OCI-LY7 (cell line): Measurements from ENCODE around the gene RAD51D. TPM values are rescaled to one million over a fixed set of nuclear protein-coding genes. Genes with fewer than 3 reads are reported as not detected.

ENCODE experiments used
- BruUV-seq: library from RNA; stranded (reverse); fragments of 400-500 nt; replicated peaks from 2 replicates; lab custom pipeline; 2021; lab: Mats Ljungman, UMichigan
- CTCF ChIA-PET: fragments of 300-600 bp; sonication (Branson Sonifier 250); formaldehyde crosslinking; loops from one replicate; lab custom pipeline; 2022; ENCODE audit warnings: antibody characterized with exemption; ENCODE audit not compliant: unreplicated experiment; lab: Charles Lee
- POLR2A ChIA-PET: fragments of 300-600 bp; sonication (Branson Sonifier 250); formaldehyde crosslinking; loops from one replicate; lab custom pipeline; 2022; ENCODE audit warnings: antibody characterized with exemption; lab: Charles Lee
- DNase-seq: peaks from one replicate; pipeline ENCODE4 v3.0.0-alpha.2; 2015; ENCODE audit warnings: low spot score
- H2AFZ ChIP-seq: fragments of 200-600 bp; sonication (generic), shearing (Covaris generic); 2 replicates; pipeline ENCODE4 v1.6.1; 2014; ENCODE audit warnings: mild to moderate bottlenecking, antibody characterized with exemption, low read length, moderate library complexity
- H3K27ac ChIP-seq: fragments of 200-600 bp; sonication (generic); 2 replicates; pipeline ENCODE4 v1.5.1; 2014; ENCODE audit warnings: mixed run types, low read depth, mild to moderate bottlenecking, moderate library complexity, low read length, inconsistent platforms; ENCODE audit not compliant: poor library complexity, severe bottlenecking
- H3K36me3 ChIP-seq: fragments of 200-600 bp; sonication (generic); 2 replicates; pipeline ENCODE4 v1.6.1; 2014; ENCODE audit warnings: mild to moderate bottlenecking, antibody characterized with exemption, low read length, moderate library complexity, mixed read lengths; ENCODE audit not compliant: insufficient read depth
- H3K4me1 ChIP-seq: fragments of 200-600 bp; sonication (generic); 2 replicates; pipeline ENCODE4 v1.5.1; 2014; ENCODE audit warnings: mild to moderate bottlenecking, low read length; ENCODE audit not compliant: insufficient read depth, poor library complexity, severe bottlenecking
- H3K4me2 ChIP-seq: fragments of 200-600 bp; sonication (generic); 2 replicates; pipeline ENCODE4 v1.6.1; 2014; ENCODE audit warnings: mild to moderate bottlenecking, low read length
- H3K4me3 ChIP-seq: fragments of 200-600 bp; sonication (generic); 2 replicates; pipeline ENCODE4 v1.5.1; 2014; ENCODE audit warnings: mild to moderate bottlenecking, low read depth, low read length; ENCODE audit not compliant: poor library complexity, severe bottlenecking
- H3K79me2 ChIP-seq: fragments of 200-600 bp; sonication (generic); 2 replicates; pipeline ENCODE4 v1.6.1; 2016; ENCODE audit warnings: low read depth, mild to moderate bottlenecking, low read length, moderate library complexity, mixed read lengths; ENCODE audit not compliant: insufficient read depth
- H3K9me2 ChIP-seq: fragments of 200-600 bp; sonication (generic); 2 replicates; pipeline ENCODE4 v1.6.1; 2016; ENCODE audit warnings: mild to moderate bottlenecking, low read length, mixed read lengths; ENCODE audit not compliant: insufficient read depth
- H3K9me3 ChIP-seq: fragments of 200-600 bp; sonication (generic); 2 replicates; pipeline ENCODE4 v1.6.1; 2014; ENCODE audit warnings: mild to moderate bottlenecking, mixed run types, low read length, mixed read lengths
- H4K20me1 ChIP-seq: fragments of 200-600 bp; sonication (generic); 2 replicates; pipeline ENCODE4 v1.6.1; 2014; ENCODE audit warnings: mild to moderate bottlenecking, antibody characterized with exemption, low read length, moderate library complexity, mixed read lengths; ENCODE audit not compliant: insufficient read depth
- EZH2phosphoT487 ChIP-seq: fragments of 200-600 bp; sonication (generic); IDR thresholded peaks from 2 replicates; pipeline ENCODE4 v1.6.1; 2018; ENCODE audit warnings: low read depth, borderline replicate concordance, mild to moderate bottlenecking, mixed run types, antibody characterized with exemption, low read length, moderate library complexity, mixed read lengths
- intact Hi-C: fragments of 100-400 bp; cut with micrococcal nuclease; formaldehyde crosslinking; loops from one replicate; pipeline ENCODE4 v1.10.0; 2022; ENCODE audit not compliant: unreplicated experiment
- total RNA-seq, 2 experiments: library from RNA; depleted of rRNA in 1 of 2; stranded (reverse); fragments of >200 nt in 1 of 2; shearing (Covaris generic) in 1 of 2; gene quantifications; 2 replicates each; pipeline ENCODE4 v1.2.3, GENCODE V29; 2014 to 2022
- TF ChIP-seq, protein P1 (sequence below): fragments of 200-600 bp; sonication (generic); conservative IDR thresholded peaks from 2 replicates; pipeline ENCODE4 v1.5.1; 2014; ENCODE audit warnings: mild to moderate bottlenecking, antibody characterized with exemption, low read length, moderate library complexity, mixed read lengths

RAD51D gene
- total RNA-seq, 2 experiments from 2014 or later, result 22.4 to 40.6 TPM

DNA sequence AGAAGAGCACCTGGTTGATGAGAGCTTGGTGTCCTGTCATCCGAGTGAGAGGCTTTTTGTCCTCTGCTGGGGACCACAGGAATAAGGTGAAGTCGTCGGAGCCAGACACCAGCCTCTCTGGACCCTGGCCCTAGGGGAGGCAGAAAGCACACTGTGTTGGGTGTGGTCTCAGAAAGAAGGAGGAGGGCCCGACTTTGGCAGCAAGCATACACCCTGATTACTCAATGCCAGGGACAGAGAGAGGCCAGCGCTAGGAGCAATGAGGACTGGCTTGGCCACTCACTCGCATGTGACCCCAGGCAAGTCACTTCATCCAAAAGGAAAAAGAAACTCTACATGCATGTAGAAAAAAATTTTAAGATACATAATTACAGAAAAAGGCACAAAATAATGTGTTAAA is 15.7 kb upstream of the RAD51D start:
- intact Hi-C loops, result no loop called here
- no TSS peak for BruUV-seq
- CTCF ChIA-PET, result no interaction called here

DNA sequence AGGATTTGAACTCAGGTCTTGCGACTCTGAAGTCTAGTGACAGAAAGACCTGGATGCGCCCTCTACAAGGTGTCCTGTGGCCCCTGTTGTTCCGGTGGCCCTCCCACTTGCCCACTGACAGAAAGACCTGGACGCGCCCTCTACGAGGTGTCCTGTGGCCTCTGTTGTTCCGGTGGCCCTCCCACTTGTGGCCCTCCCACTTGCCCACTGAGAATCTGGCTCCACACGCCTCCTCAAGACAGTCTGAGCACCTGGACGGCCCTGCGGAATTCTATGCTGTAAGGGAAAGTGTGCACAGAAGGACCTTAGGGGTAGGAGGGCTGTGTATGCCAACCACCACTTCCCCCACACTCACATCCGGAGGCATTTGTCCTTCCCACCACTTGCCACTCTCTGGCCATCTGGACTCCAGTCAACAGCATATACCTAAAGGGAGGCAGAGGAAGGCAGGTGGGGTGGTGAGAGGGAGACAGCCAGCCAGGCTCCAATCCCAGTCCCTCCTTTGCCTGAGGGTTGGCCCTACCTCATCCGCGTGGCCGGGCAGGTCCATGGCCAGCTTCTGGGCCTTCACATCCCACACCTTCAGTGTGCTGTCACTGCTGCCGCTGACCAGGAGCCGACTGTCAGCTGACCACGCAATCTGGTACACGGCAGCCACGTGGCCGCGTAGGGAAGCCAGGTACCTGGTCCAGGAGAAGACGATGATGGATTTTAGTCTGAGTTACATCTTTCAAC is 13.3 kb upstream of the RAD51D start:
- intact Hi-C loops, result no loop called here
- DNase-seq, result no peak
- no TSS peak for BruUV-seq
- Histone ChIP-seq H3K27ac (no peak overlapping the region), H3K9me3 (no peaks in the 10 kb centered on the region), H3K4me3 (no peak overlapping the region), H2AFZ (no peak overlapping the region), H3K79me2 (no peaks in the 10 kb centered on the region), H4K20me1 (no peaks in the 10 kb centered on the region), H3K36me3 (peaks cover 89% of the 10 kb centered on the region), H3K9me2 (no peaks in the 10 kb centered on the region), H3K4me1 (no peaks in the 10 kb centered on the region), H3K4me2 (no peak overlapping the region)
- no peak for TF ChIP-seq EZH2phosphoT487
- TF ChIP-seq, protein P1, sequence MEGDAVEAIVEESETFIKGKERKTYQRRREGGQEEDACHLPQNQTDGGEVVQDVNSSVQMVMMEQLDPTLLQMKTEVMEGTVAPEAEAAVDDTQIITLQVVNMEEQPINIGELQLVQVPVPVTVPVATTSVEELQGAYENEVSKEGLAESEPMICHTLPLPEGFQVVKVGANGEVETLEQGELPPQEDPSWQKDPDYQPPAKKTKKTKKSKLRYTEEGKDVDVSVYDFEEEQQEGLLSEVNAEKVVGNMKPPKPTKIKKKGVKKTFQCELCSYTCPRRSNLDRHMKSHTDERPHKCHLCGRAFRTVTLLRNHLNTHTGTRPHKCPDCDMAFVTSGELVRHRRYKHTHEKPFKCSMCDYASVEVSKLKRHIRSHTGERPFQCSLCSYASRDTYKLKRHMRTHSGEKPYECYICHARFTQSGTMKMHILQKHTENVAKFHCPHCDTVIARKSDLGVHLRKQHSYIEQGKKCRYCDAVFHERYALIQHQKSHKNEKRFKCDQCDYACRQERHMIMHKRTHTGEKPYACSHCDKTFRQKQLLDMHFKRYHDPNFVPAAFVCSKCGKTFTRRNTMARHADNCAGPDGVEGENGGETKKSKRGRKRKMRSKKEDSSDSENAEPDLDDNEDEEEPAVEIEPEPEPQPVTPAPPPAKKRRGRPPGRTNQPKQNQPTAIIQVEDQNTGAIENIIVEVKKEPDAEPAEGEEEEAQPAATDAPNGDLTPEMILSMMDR, result no peak
- ChIA-PET POLR2A (no interaction called here), CTCF (no interaction called here)

More for the DNA sequence above, 15.7 kb upstream of the RAD51D start:
- Histone ChIP-seq H3K79me2 (peaks cover 13% of the 10 kb centered on the region), H2AFZ (no peak overlapping the region), H3K9me3 (no peaks in the 10 kb centered on the region), H3K4me1 (peaks cover 8% of the 10 kb centered on the region), H3K9me2 (no peaks in the 10 kb centered on the region), H4K20me1 (peaks cover 4% of the 10 kb centered on the region; the same call in 1 of the 2 replicates), H3K4me2 (no peak overlapping the region), H3K4me3 (no peak overlapping the region), H3K36me3 (peaks cover 99% of the 10 kb centered on the region), H3K27ac (no peak overlapping the region)
- DNase-seq, result no peak
- no peak for TF ChIP-seq EZH2phosphoT487
- TF ChIP-seq, protein P1, result no peak
- POLR2A ChIA-PET, result no interaction called here

DNA sequence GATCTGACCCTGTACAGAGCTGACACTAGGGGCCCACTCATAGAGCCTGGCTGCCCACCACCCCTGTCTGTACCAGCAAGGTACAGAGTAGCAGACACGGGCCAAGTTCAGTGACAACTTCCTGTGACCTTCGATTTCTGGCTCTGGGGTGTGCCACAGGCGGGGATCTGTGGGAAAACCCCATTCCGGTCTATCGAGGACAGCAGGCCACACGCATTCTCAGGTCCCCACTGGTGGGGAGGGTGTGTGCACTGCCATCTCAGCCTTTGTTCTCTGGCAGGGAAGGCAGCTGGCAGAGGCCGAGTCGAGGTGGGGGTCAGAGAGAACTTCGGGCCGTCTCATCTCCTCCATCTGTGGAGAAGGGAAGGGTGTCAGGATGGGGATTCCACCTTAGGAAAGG is 12.4 kb upstream of the RAD51D start:
- peaks cover 80% of the 10 kb centered on the region for H3K36me3 ChIP-seq
- CTCF ChIA-PET, result no interaction called here
- intact Hi-C loops, result no loop called here
- H3K27ac ChIP-seq, result no peak overlapping the region
- no peak for TF ChIP-seq EZH2phosphoT487
- TF ChIP-seq, protein P1, result no peak
- DNase-seq, result no peak
- H3K4me2 ChIP-seq, result no peak overlapping the region
- no peaks in the 10 kb centered on the region for H3K9me2 ChIP-seq
- no peak overlapping the region for H3K4me3 ChIP-seq
- no peaks in the 10 kb centered on the region for H4K20me1 ChIP-seq
- no peaks in the 10 kb centered on the region for H3K79me2 ChIP-seq
- H3K9me3 ChIP-seq, result no peaks in the 10 kb centered on the region
- H3K4me1 ChIP-seq, result no peaks in the 10 kb centered on the region
- no peak overlapping the region for H2AFZ ChIP-seq
- BruUV-seq, result no TSS peak
- POLR2A ChIA-PET, result no interaction called here
